Right lobe of liver (tissue), 4 donors: ENCODE data around the gene DHRS13.

ENCODE experiments used
- POLR2A ChIP-seq: fragments of 450-650 bp; IDR thresholded peaks from one replicate; pipeline ENCODE4 v1.6.1; 2017; ENCODE audit warnings: antibody characterized with exemption, mild to moderate bottlenecking
- TF ChIP-seq, protein P1 (sequence below), 4 donors: fragments of 200-600 bp in 3 of 4; fragments of 450-650 bp in 1 of 4; IDR thresholded peaks; one replicate each; pipeline versions ENCODE4 v1.5.1 to v1.8.0; 2016 to 2022; ENCODE audit warnings: antibody characterized with exemption in 4 of 4, mild to moderate bottlenecking in 2 of 4
- donor health status: DM: no; HTN: no; CAD: no.
- donor health status: DM: no; HTN: no; CAD: no.
- donor health status: DM: no; HTN: yes; CAD: no.

DNA sequence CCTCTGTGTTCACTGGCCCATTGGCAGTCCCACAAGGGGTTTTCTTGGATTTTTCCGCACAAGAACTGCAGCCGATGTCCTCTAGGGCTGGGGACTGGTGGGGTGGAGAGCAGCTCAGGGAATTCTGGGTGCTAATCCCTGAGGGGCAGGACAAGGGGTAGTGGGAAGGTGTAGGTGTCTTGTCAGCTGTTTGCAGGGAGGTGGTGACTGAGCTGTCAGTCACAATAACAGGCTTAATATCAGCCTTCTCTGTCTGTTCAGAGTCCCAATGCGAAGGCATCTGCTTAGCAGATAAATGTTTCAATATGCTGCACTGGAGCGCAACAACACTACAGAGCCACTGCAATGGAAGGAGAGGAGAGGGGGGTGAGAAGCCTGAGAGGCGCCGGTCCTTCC, 10.1 kb upstream of the DHRS13 start:
- TF ChIP-seq, protein P1, sequence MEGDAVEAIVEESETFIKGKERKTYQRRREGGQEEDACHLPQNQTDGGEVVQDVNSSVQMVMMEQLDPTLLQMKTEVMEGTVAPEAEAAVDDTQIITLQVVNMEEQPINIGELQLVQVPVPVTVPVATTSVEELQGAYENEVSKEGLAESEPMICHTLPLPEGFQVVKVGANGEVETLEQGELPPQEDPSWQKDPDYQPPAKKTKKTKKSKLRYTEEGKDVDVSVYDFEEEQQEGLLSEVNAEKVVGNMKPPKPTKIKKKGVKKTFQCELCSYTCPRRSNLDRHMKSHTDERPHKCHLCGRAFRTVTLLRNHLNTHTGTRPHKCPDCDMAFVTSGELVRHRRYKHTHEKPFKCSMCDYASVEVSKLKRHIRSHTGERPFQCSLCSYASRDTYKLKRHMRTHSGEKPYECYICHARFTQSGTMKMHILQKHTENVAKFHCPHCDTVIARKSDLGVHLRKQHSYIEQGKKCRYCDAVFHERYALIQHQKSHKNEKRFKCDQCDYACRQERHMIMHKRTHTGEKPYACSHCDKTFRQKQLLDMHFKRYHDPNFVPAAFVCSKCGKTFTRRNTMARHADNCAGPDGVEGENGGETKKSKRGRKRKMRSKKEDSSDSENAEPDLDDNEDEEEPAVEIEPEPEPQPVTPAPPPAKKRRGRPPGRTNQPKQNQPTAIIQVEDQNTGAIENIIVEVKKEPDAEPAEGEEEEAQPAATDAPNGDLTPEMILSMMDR (IDR thresholded peaks at IDR 0.05), result no peak
- no peak for TF ChIP-seq POLR2A
